ENCODE data around the gene ZMIZ1. TPM values are rescaled to one million over a fixed set of nuclear protein-coding genes. Genes with fewer than 3 reads are reported as not detected.
A peak's percentile ranks its signal among the peaks of the same experiment; 100 is the strongest.

Gene ZMIZ1
- total RNA-seq, 1 donor from 2014 or later = 93.9 TPM

- Mint-ChIP-seq H3K4me1 (peaks cover 30% of the 10 kb centered on the region), H3K9me3 (no peaks in the 10 kb centered on the region), H3K27me3 (peaks cover 28% of the 10 kb centered on the region), H3K27ac (no peak overlapping the region), H3K36me3 (ENCODE audit: low read depth) (peaks cover 5% of the 10 kb centered on the region), H3K4me3 (peak overlapping the region; percentile 89)
- intact Hi-C loops (cut with micrococcal nuclease) = no loop called here
- no peak for DNase-seq
- no peak for ATAC-seq (ENCODE audit: low read depth)
- no peak for TF ChIP-seq CTCF (IDR thresholded peaks at IDR 0.05)
- ChIA-PET POLR2A (interaction anchor here (1.0 kb wide), 2 partner anchors 175 to 185 kb away, joined by 3 read pairs; no protein-coding TSS in a partner anchor), CTCF (no interaction called here)
Observed at GRCh38 chr10:79070081-79070605, 1.4 kb downstream of the ZMIZ1 start.

GRCh38 chr10:79070606-79071395 is 2.0 kb downstream of the ZMIZ1 start:
- CTCF ChIA-PET = no interaction called here
- intact Hi-C loops (cut with micrococcal nuclease) = no loop called here
- H3K4me3 Mint-ChIP-seq = peak overlapping the region; percentile 80
- H3K27ac Mint-ChIP-seq = no peak overlapping the region
- POLR2A ChIA-PET = interaction anchor here (0.9 to 1.0 kb wide), 4 partner anchors 8 to 184 kb away, joined by 3 read pairs; no protein-coding TSS in a partner anchor
- TF ChIP-seq CTCF (IDR thresholded peaks at IDR 0.05) = no peak
- DNase-seq = peak; percentile 34
- no peak for ATAC-seq (ENCODE audit: low read depth)
- H3K36me3 Mint-ChIP-seq (ENCODE audit: low read depth) = peaks cover 5% of the 10 kb centered on the region
- peaks cover 32% of the 10 kb centered on the region for H3K27me3 Mint-ChIP-seq
- no peaks in the 10 kb centered on the region for H3K9me3 Mint-ChIP-seq
- peaks cover 30% of the 10 kb centered on the region for H3K4me1 Mint-ChIP-seq

GRCh38 chr10:79071396-79071923 is 2.7 kb downstream of the ZMIZ1 start:
- intact Hi-C loops (cut with micrococcal nuclease) = no loop called here
- H3K27me3 Mint-ChIP-seq = peaks cover 32% of the 10 kb centered on the region
- ChIA-PET POLR2A (interaction anchor here (0.9 to 1.0 kb wide), 3 partner anchors 9 to 173 kb away, joined by 3 read pairs; no protein-coding TSS in a partner anchor), CTCF (no interaction called here)
- H3K27ac Mint-ChIP-seq = no peak overlapping the region
- H3K36me3 Mint-ChIP-seq (ENCODE audit: low read depth) = peaks cover 5% of the 10 kb centered on the region
- no peaks in the 10 kb centered on the region for H3K9me3 Mint-ChIP-seq
- H3K4me1 Mint-ChIP-seq = peaks cover 30% of the 10 kb centered on the region
- DNase-seq (no peak), ATAC-seq (ENCODE audit: low read depth) (no peak)
- H3K4me3 Mint-ChIP-seq = peak overlapping the region; percentile 80
- no peak for TF ChIP-seq CTCF (IDR thresholded peaks at IDR 0.05)

GRCh38 chr10:79072041-79072441 is 3.3 kb downstream of the ZMIZ1 start:
- peaks cover 26% of the 10 kb centered on the region for H3K4me1 Mint-ChIP-seq
- peaks cover 5% of the 10 kb centered on the region for H3K36me3 Mint-ChIP-seq (ENCODE audit: low read depth)
- TF ChIP-seq CTCF (IDR thresholded peaks at IDR 0.05) = no peak
- DNase-seq (no peak), ATAC-seq (ENCODE audit: low read depth) (no peak)
- intact Hi-C loops (cut with micrococcal nuclease) = no loop called here
- no peaks in the 10 kb centered on the region for H3K9me3 Mint-ChIP-seq
- ChIA-PET CTCF (no interaction called here), POLR2A (no interaction called here)
- peak overlapping the region; percentile 15 for H3K4me3 Mint-ChIP-seq
- H3K27me3 Mint-ChIP-seq = peaks cover 32% of the 10 kb centered on the region
- H3K27ac Mint-ChIP-seq = no peak overlapping the region

GRCh38 chr10:79072994-79073645 is 4.4 kb downstream of the ZMIZ1 start:
- no peaks in the 10 kb centered on the region for H3K9me3 Mint-ChIP-seq

More at GRCh38 chr10:79072994-79073645, 4.4 kb downstream of the ZMIZ1 start:
- no peak overlapping the region for H3K4me3 Mint-ChIP-seq
- H3K27me3 Mint-ChIP-seq = peaks cover 32% of the 10 kb centered on the region
- POLR2A ChIA-PET = no interaction called here
- CTCF ChIA-PET = no interaction called here
- peaks cover 18% of the 10 kb centered on the region for H3K4me1 Mint-ChIP-seq
- intact Hi-C loops (cut with micrococcal nuclease) = no loop called here
- ATAC-seq (ENCODE audit: low read depth) (no peak), DNase-seq (no peak)
- no peak for TF ChIP-seq CTCF (IDR thresholded peaks at IDR 0.05)
- H3K27ac Mint-ChIP-seq = no peak overlapping the region
- peaks cover 5% of the 10 kb centered on the region for H3K36me3 Mint-ChIP-seq (ENCODE audit: low read depth)
